Mammary epithelial cell (primary cell): ENCODE data around the gene KIF1B.

ENCODE experiments used
- CTCF ChIP-seq, 2 donors: IDR thresholded peaks in 1 of 2; conservative IDR thresholded peaks in 1 of 2; 2 replicates each; pipeline ENCODE4 v1.5.1; 2011 to 2012; ENCODE audit warnings: inconsistent platforms in 2 of 2, low read length in 2 of 2, mild to moderate bottlenecking in 2 of 2, control low read depth in 1 of 2, low read depth in 1 of 2; ENCODE audit not compliant: insufficient read depth in 1 of 2; ENCODE audit errors: extremely low read depth in 1 of 2
- EZH2 ChIP-seq: IDR thresholded peaks from 2 replicates; pipeline ENCODE4 v1.6.1; 2012; ENCODE audit warnings: low read length, inconsistent platforms, borderline replicate concordance

DNA sequence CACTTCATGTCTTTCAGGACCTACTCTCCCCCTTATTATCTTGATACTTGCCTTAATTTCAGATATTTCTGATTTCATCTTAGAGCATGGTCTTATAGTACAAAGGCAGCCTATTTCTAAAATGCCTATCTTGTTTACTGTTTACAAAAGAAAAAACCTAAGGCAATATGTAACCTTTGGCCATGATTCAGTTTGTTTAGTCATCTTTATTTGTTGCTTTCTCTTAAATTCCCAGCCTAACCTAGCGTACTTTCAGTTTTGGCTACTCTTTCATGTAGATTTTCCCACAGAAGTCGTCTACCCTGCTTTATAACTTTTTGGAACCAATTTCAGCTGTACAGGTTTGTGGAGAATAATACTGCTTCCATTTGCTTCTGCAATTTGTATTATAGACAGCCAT lies 81.8 kb downstream of the KIF1B start:
- TF ChIP-seq CTCF (conservative IDR thresholded peaks at IDR 0.05 in 1 of 2, IDR thresholded peaks at IDR 0.05 in 1 of 2; ENCODE audit: extremely low read depth in 1 of 2, insufficient read depth in 1 of 2, low read depth in 1 of 2, low read length in 2 of 2), result no peak
- no peak for TF ChIP-seq EZH2
